Transverse colon (tissue), 4 donors: ENCODE results near the gene CCT5.

Experiments used
- POLR2AphosphoS5 ChIP-seq, 3 donors: sonication (generic); formaldehyde crosslinking; IDR thresholded peaks; one replicate each; pipeline ENCODE4 v1.6.1; 2016; ENCODE audit warnings: antibody characterized with exemption in 3 of 3
- TF ChIP-seq, protein P1 (sequence below), 5 experiments: fragments of 200-600 bp in 3 of 5; fragments of 450-650 bp in 2 of 5; sonication (generic) in 3 of 5; IDR thresholded peaks; 1 replicate in 2 of 5; 2 replicates in 3 of 5; pipeline ENCODE4 v1.5.1; 2016 to 2017; ENCODE audit warnings: antibody characterized with exemption in 5 of 5, inconsistent platforms in 3 of 5, mild to moderate bottlenecking in 2 of 5, moderate library complexity in 1 of 5

DNA sequence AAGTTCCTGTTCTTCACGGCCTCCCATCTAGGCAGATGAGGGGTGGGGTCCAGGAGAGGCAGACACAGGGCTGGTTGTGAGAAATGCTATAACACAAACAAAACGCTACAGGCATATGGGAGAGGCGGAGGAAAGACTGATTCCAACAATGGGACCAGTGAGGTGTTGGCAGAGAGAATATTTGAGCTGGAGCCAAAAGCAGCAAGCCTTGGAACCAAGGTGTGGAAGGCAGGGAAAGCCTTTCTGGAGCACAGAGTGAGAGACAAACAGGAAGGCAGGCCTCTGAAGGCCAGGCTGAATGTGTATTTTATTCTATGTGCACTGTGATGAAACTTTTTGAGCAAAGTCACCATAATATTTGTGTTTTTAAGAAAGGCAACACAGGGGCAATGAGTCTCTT lies 3.3 kb upstream of the CCT5 start:
- TF ChIP-seq POLR2AphosphoS5 (IDR thresholded peaks at IDR 0.05) = no peak
- TF ChIP-seq, protein P1, sequence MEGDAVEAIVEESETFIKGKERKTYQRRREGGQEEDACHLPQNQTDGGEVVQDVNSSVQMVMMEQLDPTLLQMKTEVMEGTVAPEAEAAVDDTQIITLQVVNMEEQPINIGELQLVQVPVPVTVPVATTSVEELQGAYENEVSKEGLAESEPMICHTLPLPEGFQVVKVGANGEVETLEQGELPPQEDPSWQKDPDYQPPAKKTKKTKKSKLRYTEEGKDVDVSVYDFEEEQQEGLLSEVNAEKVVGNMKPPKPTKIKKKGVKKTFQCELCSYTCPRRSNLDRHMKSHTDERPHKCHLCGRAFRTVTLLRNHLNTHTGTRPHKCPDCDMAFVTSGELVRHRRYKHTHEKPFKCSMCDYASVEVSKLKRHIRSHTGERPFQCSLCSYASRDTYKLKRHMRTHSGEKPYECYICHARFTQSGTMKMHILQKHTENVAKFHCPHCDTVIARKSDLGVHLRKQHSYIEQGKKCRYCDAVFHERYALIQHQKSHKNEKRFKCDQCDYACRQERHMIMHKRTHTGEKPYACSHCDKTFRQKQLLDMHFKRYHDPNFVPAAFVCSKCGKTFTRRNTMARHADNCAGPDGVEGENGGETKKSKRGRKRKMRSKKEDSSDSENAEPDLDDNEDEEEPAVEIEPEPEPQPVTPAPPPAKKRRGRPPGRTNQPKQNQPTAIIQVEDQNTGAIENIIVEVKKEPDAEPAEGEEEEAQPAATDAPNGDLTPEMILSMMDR (IDR thresholded peaks at IDR 0.05) = no peak
